Activated CD4-positive, alpha-beta T cell treated with anti-CD3 and anti-CD28 coated beads, Interleukin-2, Interleukin-4, amounts not matched to agents 100 ng/mL and 50 ng/mL, durations not matched to agents 16 hours and 8 hours (primary cell): Measurements from ENCODE around the gene ACTR5.
A peak's percentile ranks its signal among the peaks of the same experiment; 100 is the strongest.
"Not testable (repeated sequence)": the region's sequence is repeated elsewhere in the genome, so short reads cannot be mapped to it uniquely, and the experiment has no call there.

Source experiments
- DNase-seq: peaks from one replicate; pipeline ENCODE4 v3.0.0-alpha.2; 2020; ENCODE audit warnings: low spot score

The ACTR5 gene

GRCh38 chr20:38804682-38805501 lies 56.6 kb downstream of the ACTR5 start:
- DNase-seq = peak; percentile 75

GRCh38 chr20:38805502-38805957 lies 57.3 kb downstream of the ACTR5 start, which contains the start of gene PPP1R16B:
Gene PPP1R16B (plus strand): TSS chr20:38805697. CDS start chr20:38835926, 30,229 bp downstream.
- DNase-seq = peak; percentile 72

GRCh38 chr20:38805958-38806854 lies 57.9 kb downstream of the ACTR5 start:
- peak; percentile 35 for DNase-seq

GRCh38 chr20:38806855-38807655 lies 58.8 kb downstream of the ACTR5 start:
- peak; percentile 29 for DNase-seq

- DNase-seq = no peak
Observed at GRCh38 chr20:38809942-38810341, 61.7 kb downstream of the ACTR5 start.

GRCh38 chr20:38810926-38811630 lies 62.8 kb downstream of the ACTR5 start:
- DNase-seq = no peak

- no peak for DNase-seq
Observed at GRCh38 chr20:38811769-38812168, 63.5 kb downstream of the ACTR5 start.

- DNase-seq = no peak
Observed at GRCh38 chr20:38812182-38812581, 63.9 kb downstream of the ACTR5 start.

- DNase-seq = no peak
Observed at GRCh38 chr20:38812709-38813573, 64.7 kb downstream of the ACTR5 start.

- DNase-seq = not testable (repeated sequence)
Observed at GRCh38 chr20:38813574-38813962, 65.3 kb downstream of the ACTR5 start.

GRCh38 chr20:38815446-38815845 lies 67.2 kb downstream of the ACTR5 start:
- no peak for DNase-seq

- DNase-seq = no peak
Observed at GRCh38 chr20:38818113-38819065, 70.1 kb downstream of the ACTR5 start.
